Activated T-helper 1 cell treated with anti-CD3 and anti-CD28 coated beads, Interleukin-12 subunit alpha, Interleukin-12 subunit beta, Interleukin-2, Interleukin-4 antibody, amounts not matched to agents 30 ng/mL and 10 ng/mL and 1 ng/mL, durations not matched to agents 14 hours and 24 hours and 36 hours (primary cell): Measurements from ENCODE around the gene TRIM62. TPM values are rescaled to one million over a fixed set of nuclear protein-coding genes. Genes with fewer than 3 reads are reported as not detected.
A peak's percentile ranks its signal among the peaks of the same experiment; 100 is the strongest.

Experiments
- DNase-seq: peaks from one replicate; pipeline ENCODE4 v3.0.0; 2021; ENCODE audit warnings: low spot score
- H3K27ac Mint-ChIP-seq: one replicate; pipeline ENCODE4 v1.8.0; 2021; ENCODE audit warnings: mild to moderate bottlenecking, mixed read lengths
- H3K27me3 Mint-ChIP-seq: one replicate; pipeline ENCODE4 v1.8.0; 2022; ENCODE audit warnings: mild to moderate bottlenecking, moderate library complexity, mixed read lengths; ENCODE audit not compliant: insufficient read depth
- H3K36me3 Mint-ChIP-seq: one replicate; pipeline ENCODE4 v1.8.0; 2021; ENCODE audit warnings: low read depth, mixed read lengths
- H3K4me1 Mint-ChIP-seq: one replicate; pipeline ENCODE4 v1.8.0; 2021; ENCODE audit warnings: low read depth, mixed read lengths
- H3K4me3 Mint-ChIP-seq: one replicate; pipeline ENCODE4 v1.8.0; 2021; ENCODE audit warnings: mild to moderate bottlenecking, moderate library complexity, mixed read lengths
- H3K9me3 Mint-ChIP-seq: one replicate; pipeline ENCODE4 v1.8.0; 2021; ENCODE audit warnings: mixed read lengths
- intact Hi-C: fragments of 100-400 bp; cut with micrococcal nuclease; formaldehyde crosslinking; loops from one replicate; pipeline ENCODE4 v1.15.1; 2024
- total RNA-seq: library from RNA; stranded (reverse); gene quantifications from 2 replicates; pipeline ENCODE4 v1.2.3, GENCODE V29; 2022

TRIM62 gene
- total RNA-seq, 1 donor from 2014 or later: 4.5 TPM

- DNase-seq: no peak
- Mint-ChIP-seq H3K27ac (no peak overlapping the region), H3K27me3 (peaks cover 7% of the 10 kb centered on the region), H3K36me3 (no peaks in the 10 kb centered on the region), H3K4me3 (no peak overlapping the region), H3K4me1 (peaks cover 6% of the 10 kb centered on the region), H3K9me3 (no peaks in the 10 kb centered on the region)
- intact Hi-C loops: no loop called here
These were observed 8.9 kb upstream of the TRIM62 start for GRCh38 chr1:33190701-33191100.

- Mint-ChIP-seq H3K4me3 (no peak overlapping the region), H3K27me3 (peaks cover 17% of the 10 kb centered on the region), H3K9me3 (no peaks in the 10 kb centered on the region), H3K36me3 (no peaks in the 10 kb centered on the region), H3K4me1 (peaks cover 6% of the 10 kb centered on the region), H3K27ac (no peak overlapping the region)
- DNase-seq: no peak
- intact Hi-C loops: loop anchor here (10.0 kb wide), 1 partner anchor 1894 kb away; the partner anchor contains the start of genes SNRNP40 and ZCCHC17
These were observed 6.9 kb upstream of the TRIM62 start for GRCh38 chr1:33188572-33189275.

DNA sequence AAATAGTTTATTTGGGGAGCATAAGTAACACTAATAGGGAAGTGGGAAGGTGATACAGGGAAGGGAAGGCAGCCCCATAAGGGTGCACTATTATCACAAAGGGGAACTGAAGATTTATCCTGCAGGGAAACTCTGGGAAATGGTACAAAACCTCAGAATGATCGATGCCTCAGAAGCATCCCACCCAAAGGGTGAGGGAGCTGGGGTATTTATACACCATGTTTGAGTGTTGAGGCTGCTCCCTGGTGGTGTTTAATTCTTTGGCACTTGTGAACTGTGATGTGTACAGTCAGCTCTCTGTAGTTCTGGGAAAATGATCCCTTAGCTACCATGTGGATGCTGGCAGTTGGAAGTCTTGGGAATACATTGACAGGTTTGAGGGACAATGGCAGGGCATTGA, 5.1 kb upstream of the TRIM62 start:
- DNase-seq: no peak
- Mint-ChIP-seq H3K9me3 (no peaks in the 10 kb centered on the region), H3K27ac (no peak overlapping the region), H3K4me1 (peaks cover 15% of the 10 kb centered on the region), H3K4me3 (no peak overlapping the region), H3K27me3 (peaks cover 26% of the 10 kb centered on the region), H3K36me3 (no peaks in the 10 kb centered on the region)
- intact Hi-C loops: loop anchor here (10.0 kb wide), 1 partner anchor 1892 kb away; the partner anchor contains the start of genes SNRNP40 and ZCCHC17

- H3K36me3 Mint-ChIP-seq: no peaks in the 10 kb centered on the region
- H3K9me3 Mint-ChIP-seq: no peaks in the 10 kb centered on the region
- H3K4me1 Mint-ChIP-seq: peaks cover 12% of the 10 kb centered on the region
- H3K27me3 Mint-ChIP-seq: peaks cover 26% of the 10 kb centered on the region
- H3K4me3 Mint-ChIP-seq: no peak overlapping the region
- no peak for DNase-seq
- H3K27ac Mint-ChIP-seq: no peak overlapping the region
- intact Hi-C loops: loop anchor here (10.0 kb wide), 1 partner anchor 1891 kb away; the partner anchor contains the start of genes SNRNP40 and ZCCHC17
These were observed 3.7 kb upstream of the TRIM62 start for GRCh38 chr1:33185541-33185940.

GRCh38 chr1:33183306-33183705, 1.5 kb upstream of the TRIM62 start:
- Mint-ChIP-seq H3K27ac (no peak overlapping the region), H3K36me3 (peaks cover 3% of the 10 kb centered on the region), H3K27me3 (peaks cover 19% of the 10 kb centered on the region), H3K4me1 (peaks cover 28% of the 10 kb centered on the region), H3K4me3 (peak overlapping the region; percentile 87), H3K9me3 (no peaks in the 10 kb centered on the region)
- intact Hi-C loops: loop anchor here (5.0 to 10.0 kb wide), 3 partner anchors 74 to 1889 kb away; partner anchors contain the start of genes S100PBP, SNRNP40, YARS1 and ZCCHC17
- no peak for DNase-seq

DNA sequence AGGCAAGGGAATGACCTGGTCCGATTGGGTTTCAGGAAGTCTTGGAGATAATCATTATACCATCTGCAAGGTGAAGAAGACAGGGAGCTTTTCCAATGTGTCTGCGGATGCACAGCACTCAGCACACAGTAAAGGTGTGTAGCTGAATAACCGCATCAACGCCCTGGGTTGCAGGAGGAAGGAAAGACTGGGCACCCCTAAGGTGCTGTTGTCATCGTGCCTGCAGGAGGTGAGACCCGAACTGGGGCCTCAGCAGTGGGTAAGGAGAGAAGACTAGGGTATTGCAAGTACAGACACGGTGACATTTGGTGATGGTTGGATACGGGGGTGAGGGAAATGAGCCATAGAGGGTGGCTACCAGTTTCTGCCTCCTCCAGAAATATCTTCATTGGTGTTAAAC, 1.1 kb upstream of the TRIM62 start:
- H3K9me3 Mint-ChIP-seq: no peaks in the 10 kb centered on the region
- intact Hi-C loops: loop anchor here (1.0 to 10.0 kb wide), 5 partner anchors 56 to 1888 kb away; partner anchors contain the start of genes S100PBP, SNRNP40, YARS1 and ZCCHC17
- peaks cover 28% of the 10 kb centered on the region for H3K4me1 Mint-ChIP-seq
- peaks cover 19% of the 10 kb centered on the region for H3K27me3 Mint-ChIP-seq
- peak overlapping the region; percentile 87 for H3K4me3 Mint-ChIP-seq
- no peak for DNase-seq
- H3K36me3 Mint-ChIP-seq: peaks cover 4% of the 10 kb centered on the region
- H3K27ac Mint-ChIP-seq: no peak overlapping the region

- H3K9me3 Mint-ChIP-seq: no peaks in the 10 kb centered on the region
- no peak overlapping the region for H3K27ac Mint-ChIP-seq
- peak overlapping the region; percentile 87 for H3K4me3 Mint-ChIP-seq
- H3K27me3 Mint-ChIP-seq: peaks cover 19% of the 10 kb centered on the region
- H3K4me1 Mint-ChIP-seq: peaks cover 28% of the 10 kb centered on the region
- DNase-seq: no peak
- intact Hi-C loops: loop anchor here (1.0 to 10.0 kb wide), 5 partner anchors 55 to 1888 kb away; partner anchors contain the start of genes S100PBP, SNRNP40, YARS1 and ZCCHC17
- peaks cover 4% of the 10 kb centered on the region for H3K36me3 Mint-ChIP-seq
These were observed 578 bp upstream of the TRIM62 start for GRCh38 chr1:33182401-33182841.

DNA sequence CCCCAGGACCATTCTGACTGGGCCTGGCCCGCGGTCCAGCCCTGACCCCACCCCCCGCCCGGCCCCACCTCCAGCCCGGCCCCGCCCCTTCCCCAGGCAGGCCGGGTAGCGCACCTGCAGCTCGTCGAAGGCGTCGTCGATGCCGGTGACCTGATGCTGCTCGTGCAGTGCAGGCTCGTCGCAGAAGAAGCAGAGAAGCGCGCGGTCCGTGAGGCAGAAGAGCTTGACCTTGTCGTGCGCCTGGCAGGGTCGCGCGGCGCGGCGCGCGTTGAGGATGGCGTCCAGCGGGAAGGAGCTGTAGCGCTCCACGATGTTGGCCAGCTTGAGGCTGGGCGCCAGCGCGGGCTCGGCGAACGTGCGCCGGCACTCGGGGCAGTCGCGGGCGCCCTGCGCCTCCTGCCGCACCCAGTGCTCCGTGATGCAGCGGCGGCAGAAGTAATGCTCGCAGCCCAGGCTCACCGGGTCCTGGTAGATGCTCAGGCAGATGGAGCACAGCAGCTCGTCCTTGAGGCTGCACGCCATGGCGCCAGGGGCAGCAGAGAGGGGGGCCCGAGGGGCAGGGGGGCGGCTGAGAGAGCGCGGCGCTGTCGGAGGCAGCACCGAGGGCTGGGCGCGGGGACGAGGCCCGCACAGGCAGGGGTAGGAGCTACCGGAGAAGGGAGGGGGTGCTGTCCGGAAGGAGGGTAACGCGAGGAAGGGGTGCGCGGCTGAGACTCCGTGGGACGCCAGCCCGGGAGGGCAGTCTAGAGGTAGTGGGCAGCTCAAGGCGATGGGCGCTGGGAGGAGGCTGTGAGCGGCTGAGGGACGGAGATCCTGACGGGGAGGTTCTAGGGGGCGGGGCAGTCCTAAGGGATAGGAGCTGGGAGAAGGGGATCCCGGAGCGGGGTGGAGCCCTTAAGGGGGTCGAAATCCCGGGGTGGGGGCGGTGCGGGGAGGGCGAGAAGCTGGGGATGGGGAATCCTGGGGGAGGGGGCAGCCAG, 642 bp downstream of the TRIM62 start:
- H3K27me3 Mint-ChIP-seq: peaks cover 19% of the 10 kb centered on the region
- H3K9me3 Mint-ChIP-seq: no peaks in the 10 kb centered on the region
- intact Hi-C loops: loop anchor here (2.0 to 10.0 kb wide), 6 partner anchors 76 to 1886 kb away; partner anchors contain the start of genes AZIN2, S100PBP, SNRNP40 and YARS1
- peak overlapping the region; percentile 81 for H3K27ac Mint-ChIP-seq
- peaks cover 28% of the 10 kb centered on the region for H3K4me1 Mint-ChIP-seq
- peak overlapping the region; percentile 87 for H3K4me3 Mint-ChIP-seq
- H3K36me3 Mint-ChIP-seq: peaks cover 4% of the 10 kb centered on the region
- peak; percentile 70 for DNase-seq

DNA sequence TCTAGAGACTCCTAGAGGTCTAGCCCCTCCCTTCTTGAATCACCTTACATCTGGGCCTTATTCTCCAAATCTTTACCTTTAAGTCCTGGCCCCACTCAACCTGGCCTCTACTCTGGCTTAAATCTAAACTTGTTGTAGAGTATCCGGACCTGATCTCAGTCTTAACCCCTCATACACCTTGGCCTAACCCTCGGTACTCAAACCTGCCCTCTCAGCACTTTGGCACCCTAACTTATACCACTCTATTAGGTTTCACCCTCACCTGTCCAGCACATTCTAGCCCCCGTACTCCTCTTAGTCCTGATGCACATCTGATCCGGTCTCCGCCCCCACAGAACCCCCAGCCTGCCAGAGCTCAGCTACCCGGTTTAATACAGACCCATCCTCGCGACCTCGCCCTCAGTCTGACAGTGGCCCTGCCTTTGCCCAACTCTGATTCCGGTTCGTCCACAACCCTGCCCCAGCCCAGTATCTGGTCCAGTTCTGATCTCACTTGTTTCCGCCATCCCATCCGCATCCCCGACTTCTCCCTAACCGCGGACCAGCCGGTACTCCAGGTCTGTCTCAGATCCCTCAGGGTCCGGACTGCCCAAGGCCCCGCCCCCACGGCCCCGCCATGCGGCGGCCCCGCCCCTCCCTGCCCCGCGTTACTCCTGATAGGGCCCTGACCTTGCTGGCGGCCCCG, 1.5 kb downstream of the TRIM62 start:
- peaks cover 28% of the 10 kb centered on the region for H3K4me1 Mint-ChIP-seq
- peaks cover 16% of the 10 kb centered on the region for H3K27me3 Mint-ChIP-seq
- intact Hi-C loops: loop anchor here (2.0 to 10.0 kb wide), 6 partner anchors 77 to 1886 kb away; partner anchors contain the start of genes AZIN2, S100PBP, SNRNP40 and YARS1
- DNase-seq: no peak
- H3K9me3 Mint-ChIP-seq: no peaks in the 10 kb centered on the region
- peak overlapping the region; percentile 87 for H3K4me3 Mint-ChIP-seq
- no peak overlapping the region for H3K27ac Mint-ChIP-seq
- H3K36me3 Mint-ChIP-seq: peaks cover 6% of the 10 kb centered on the region

GRCh38 chr1:33178836-33179439, 2.9 kb downstream of the TRIM62 start:
- intact Hi-C loops: no loop called here
- H3K27me3 Mint-ChIP-seq: peaks cover 11% of the 10 kb centered on the region
- peaks cover 6% of the 10 kb centered on the region for H3K36me3 Mint-ChIP-seq
- H3K9me3 Mint-ChIP-seq: no peaks in the 10 kb centered on the region
- DNase-seq: no peak
- H3K27ac Mint-ChIP-seq: peak overlapping the region; percentile 4
- H3K4me3 Mint-ChIP-seq: no peak overlapping the region
- peaks cover 28% of the 10 kb centered on the region for H3K4me1 Mint-ChIP-seq

GRCh38 chr1:33177996-33178540, 3.8 kb downstream of the TRIM62 start:
- Mint-ChIP-seq H3K4me3 (no peak overlapping the region), H3K36me3 (peaks cover 6% of the 10 kb centered on the region), H3K27ac (no peak overlapping the region), H3K9me3 (no peaks in the 10 kb centered on the region), H3K27me3 (peaks cover 6% of the 10 kb centered on the region), H3K4me1 (peaks cover 27% of the 10 kb centered on the region)
- intact Hi-C loops: no loop called here
- DNase-seq: no peak
